Measurements from ENCODE around the gene HELZ. TPM values are rescaled to one million over a fixed set of nuclear protein-coding genes. Genes with fewer than 3 reads are reported as not detected.

The HELZ gene
- total and polyA plus RNA-seq, 2 of the 8 experiments (the other 6 are each of a cell fraction or from before 2014, with no cell fraction given): 10.0 to 48.7 TPM

GRCh38 chr17:67218385-67218950 lies 26.5 kb downstream of the HELZ start (continued):
- TF ChIP-seq, protein P1, sequence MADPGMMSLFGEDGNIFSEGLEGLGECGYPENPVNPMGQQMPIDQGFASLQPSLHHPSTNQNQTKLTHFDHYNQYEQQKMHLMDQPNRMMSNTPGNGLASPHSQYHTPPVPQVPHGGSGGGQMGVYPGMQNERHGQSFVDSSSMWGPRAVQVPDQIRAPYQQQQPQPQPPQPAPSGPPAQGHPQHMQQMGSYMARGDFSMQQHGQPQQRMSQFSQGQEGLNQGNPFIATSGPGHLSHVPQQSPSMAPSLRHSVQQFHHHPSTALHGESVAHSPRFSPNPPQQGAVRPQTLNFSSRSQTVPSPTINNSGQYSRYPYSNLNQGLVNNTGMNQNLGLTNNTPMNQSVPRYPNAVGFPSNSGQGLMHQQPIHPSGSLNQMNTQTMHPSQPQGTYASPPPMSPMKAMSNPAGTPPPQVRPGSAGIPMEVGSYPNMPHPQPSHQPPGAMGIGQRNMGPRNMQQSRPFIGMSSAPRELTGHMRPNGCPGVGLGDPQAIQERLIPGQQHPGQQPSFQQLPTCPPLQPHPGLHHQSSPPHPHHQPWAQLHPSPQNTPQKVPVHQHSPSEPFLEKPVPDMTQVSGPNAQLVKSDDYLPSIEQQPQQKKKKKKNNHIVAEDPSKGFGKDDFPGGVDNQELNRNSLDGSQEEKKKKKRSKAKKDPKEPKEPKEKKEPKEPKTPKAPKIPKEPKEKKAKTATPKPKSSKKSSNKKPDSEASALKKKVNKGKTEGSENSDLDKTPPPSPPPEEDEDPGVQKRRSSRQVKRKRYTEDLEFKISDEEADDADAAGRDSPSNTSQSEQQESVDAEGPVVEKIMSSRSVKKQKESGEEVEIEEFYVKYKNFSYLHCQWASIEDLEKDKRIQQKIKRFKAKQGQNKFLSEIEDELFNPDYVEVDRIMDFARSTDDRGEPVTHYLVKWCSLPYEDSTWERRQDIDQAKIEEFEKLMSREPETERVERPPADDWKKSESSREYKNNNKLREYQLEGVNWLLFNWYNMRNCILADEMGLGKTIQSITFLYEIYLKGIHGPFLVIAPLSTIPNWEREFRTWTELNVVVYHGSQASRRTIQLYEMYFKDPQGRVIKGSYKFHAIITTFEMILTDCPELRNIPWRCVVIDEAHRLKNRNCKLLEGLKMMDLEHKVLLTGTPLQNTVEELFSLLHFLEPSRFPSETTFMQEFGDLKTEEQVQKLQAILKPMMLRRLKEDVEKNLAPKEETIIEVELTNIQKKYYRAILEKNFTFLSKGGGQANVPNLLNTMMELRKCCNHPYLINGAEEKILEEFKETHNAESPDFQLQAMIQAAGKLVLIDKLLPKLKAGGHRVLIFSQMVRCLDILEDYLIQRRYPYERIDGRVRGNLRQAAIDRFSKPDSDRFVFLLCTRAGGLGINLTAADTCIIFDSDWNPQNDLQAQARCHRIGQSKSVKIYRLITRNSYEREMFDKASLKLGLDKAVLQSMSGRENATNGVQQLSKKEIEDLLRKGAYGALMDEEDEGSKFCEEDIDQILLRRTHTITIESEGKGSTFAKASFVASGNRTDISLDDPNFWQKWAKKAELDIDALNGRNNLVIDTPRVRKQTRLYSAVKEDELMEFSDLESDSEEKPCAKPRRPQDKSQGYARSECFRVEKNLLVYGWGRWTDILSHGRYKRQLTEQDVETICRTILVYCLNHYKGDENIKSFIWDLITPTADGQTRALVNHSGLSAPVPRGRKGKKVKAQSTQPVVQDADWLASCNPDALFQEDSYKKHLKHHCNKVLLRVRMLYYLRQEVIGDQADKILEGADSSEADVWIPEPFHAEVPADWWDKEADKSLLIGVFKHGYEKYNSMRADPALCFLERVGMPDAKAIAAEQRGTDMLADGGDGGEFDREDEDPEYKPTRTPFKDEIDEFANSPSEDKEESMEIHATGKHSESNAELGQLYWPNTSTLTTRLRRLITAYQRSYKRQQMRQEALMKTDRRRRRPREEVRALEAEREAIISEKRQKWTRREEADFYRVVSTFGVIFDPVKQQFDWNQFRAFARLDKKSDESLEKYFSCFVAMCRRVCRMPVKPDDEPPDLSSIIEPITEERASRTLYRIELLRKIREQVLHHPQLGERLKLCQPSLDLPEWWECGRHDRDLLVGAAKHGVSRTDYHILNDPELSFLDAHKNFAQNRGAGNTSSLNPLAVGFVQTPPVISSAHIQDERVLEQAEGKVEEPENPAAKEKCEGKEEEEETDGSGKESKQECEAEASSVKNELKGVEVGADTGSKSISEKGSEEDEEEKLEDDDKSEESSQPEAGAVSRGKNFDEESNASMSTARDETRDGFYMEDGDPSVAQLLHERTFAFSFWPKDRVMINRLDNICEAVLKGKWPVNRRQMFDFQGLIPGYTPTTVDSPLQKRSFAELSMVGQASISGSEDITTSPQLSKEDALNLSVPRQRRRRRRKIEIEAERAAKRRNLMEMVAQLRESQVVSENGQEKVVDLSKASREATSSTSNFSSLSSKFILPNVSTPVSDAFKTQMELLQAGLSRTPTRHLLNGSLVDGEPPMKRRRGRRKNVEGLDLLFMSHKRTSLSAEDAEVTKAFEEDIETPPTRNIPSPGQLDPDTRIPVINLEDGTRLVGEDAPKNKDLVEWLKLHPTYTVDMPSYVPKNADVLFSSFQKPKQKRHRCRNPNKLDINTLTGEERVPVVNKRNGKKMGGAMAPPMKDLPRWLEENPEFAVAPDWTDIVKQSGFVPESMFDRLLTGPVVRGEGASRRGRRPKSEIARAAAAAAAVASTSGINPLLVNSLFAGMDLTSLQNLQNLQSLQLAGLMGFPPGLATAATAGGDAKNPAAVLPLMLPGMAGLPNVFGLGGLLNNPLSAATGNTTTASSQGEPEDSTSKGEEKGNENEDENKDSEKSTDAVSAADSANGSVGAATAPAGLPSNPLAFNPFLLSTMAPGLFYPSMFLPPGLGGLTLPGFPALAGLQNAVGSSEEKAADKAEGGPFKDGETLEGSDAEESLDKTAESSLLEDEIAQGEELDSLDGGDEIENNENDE (IDR thresholded peaks at IDR 0.05; ENCODE audit: insufficient replicate concordance, low read length): no peak
- TF ChIP-seq CBX8 (IDR thresholded peaks at IDR 0.05; ENCODE audit: borderline replicate concordance, low read depth, low read length) (no peak), BRCA1 (IDR thresholded peaks at IDR 0.05; ENCODE audit: low read depth, low read length) (no peak), ZNF274 (IDR thresholded peaks at IDR 0.05; ENCODE audit: borderline replicate concordance, extremely low read depth, low read length) (no peak), EZH2 (IDR thresholded peaks at IDR 0.05; ENCODE audit: low read depth, low read length, severe bottlenecking) (no peak), TCF12 (IDR thresholded peaks at IDR 0.05; ENCODE audit: low read depth, low read length) (no peak), RFX5 (IDR thresholded peaks at IDR 0.05; ENCODE audit: borderline replicate concordance, low read depth, low read length) (no peak)
